PC-3 (cell line): ENCODE results near the gene EPHB2. TPM values are rescaled to one million over a fixed set of nuclear protein-coding genes. Genes with fewer than 3 reads are reported as not detected.

ENCODE experiments used
- ATAC-seq: fragments of 200-7000 bp; cut with Tn5 transposase; 2 replicates; pipeline ENCODE4 v1.9.1; 2020; ENCODE audit warnings: mild to moderate bottlenecking, moderate library complexity
- BruUV-seq: library from RNA; stranded (reverse); fragments of 400-500 nt; replicated peaks from 2 replicates; lab custom pipeline; 2021; lab: Mats Ljungman, UMichigan
- CTCF ChIA-PET: fragments of 300-600 bp; sonication (Branson Sonifier 250); formaldehyde crosslinking; loops from one replicate; lab custom pipeline; 2022; ENCODE audit warnings: antibody characterized with exemption; lab: Charles Lee
- POLR2A ChIA-PET: fragments of 300-600 bp; sonication (Branson Sonifier 250); formaldehyde crosslinking; loops from one replicate; lab custom pipeline; 2022; ENCODE audit warnings: antibody characterized with exemption; ENCODE audit not compliant: unreplicated experiment; lab: Charles Lee
- DNase-seq: peaks from one replicate; pipeline ENCODE4 v3.0.0-alpha.2; 2015
- H2AFZ ChIP-seq: fragments of 300-600 bp; sonication (generic); 2 replicates; pipeline ENCODE4 v1.6.0; 2016; ENCODE audit warnings: antibody characterized with exemption, low read length
- H3F3A ChIP-seq: fragments of 300-600 bp; sonication (generic); one replicate; pipeline ENCODE4 v1.6.0; 2017; ENCODE audit warnings: antibody characterized with exemption, low read length, control low read depth, mild to moderate bottlenecking; ENCODE audit not compliant: unreplicated experiment
- H3K27ac ChIP-seq: fragments of 300-600 bp; sonication (generic); 2 replicates; pipeline ENCODE4 v1.5.1; 2016; ENCODE audit warnings: mild to moderate bottlenecking, low read length
- H3K27me3 ChIP-seq: fragments of 300-600 bp; sonication (generic); 2 replicates; pipeline ENCODE4 v1.6.1; 2016; ENCODE audit warnings: low read length, mixed read lengths
- H3K36me3 ChIP-seq: fragments of 300-600 bp; sonication (generic); 2 replicates; pipeline ENCODE4 v1.6.1; 2016; ENCODE audit warnings: low read depth, mixed run types, low read length, mixed read lengths
- H3K4me1 ChIP-seq: fragments of 300-600 bp; sonication (generic); 2 replicates; pipeline ENCODE4 v1.5.1; 2016; ENCODE audit warnings: low read length; ENCODE audit not compliant: insufficient read depth
- H3K4me2 ChIP-seq: fragments of 300-600 bp; sonication (generic); 2 replicates; pipeline ENCODE4 v1.6.0; 2016; ENCODE audit warnings: low read length
- H3K4me3 ChIP-seq: fragments of 300-600 bp; sonication (generic); 2 replicates; pipeline ENCODE4 v1.5.1; 2016; ENCODE audit warnings: mild to moderate bottlenecking, low read length, mixed read lengths
- H3K79me2 ChIP-seq: fragments of 300-600 bp; sonication (generic); 2 replicates; pipeline ENCODE4 v1.6.1; 2017; ENCODE audit warnings: low read length, mixed read lengths
- H3K9ac ChIP-seq: fragments of 300-600 bp; sonication (generic); 2 replicates; pipeline ENCODE4 v1.6.0; 2016; ENCODE audit warnings: mild to moderate bottlenecking, low read length
- H3K9me2 ChIP-seq: fragments of 300-600 bp; sonication (generic); replicated peaks from 2 replicates; pipeline ENCODE4 v1.6.1; 2016; ENCODE audit warnings: mixed run types, low read length, mixed read lengths
- H3K9me3 ChIP-seq: fragments of 300-600 bp; sonication (generic); 2 replicates; pipeline ENCODE4 v1.6.1; 2016; ENCODE audit warnings: low read length, mixed read lengths
- H4K20me1 ChIP-seq: fragments of 300-600 bp; sonication (generic); 2 replicates; pipeline ENCODE4 v1.6.1; 2016; ENCODE audit warnings: low read length, mixed read lengths
- EZH2 ChIP-seq: fragments of 300-600 bp; sonication (generic); IDR thresholded peaks from one replicate; pipeline ENCODE4 v1.6.1; 2017; ENCODE audit warnings: antibody characterized with exemption, mild to moderate bottlenecking, low read length; ENCODE audit not compliant: unreplicated experiment
- EZH2phosphoT487 ChIP-seq: fragments of 300-600 bp; sonication (generic); IDR thresholded peaks from 2 replicates; pipeline ENCODE4 v1.6.1; 2018; ENCODE audit warnings: mild to moderate bottlenecking, antibody characterized with exemption, low read length, borderline replicate concordance
- intact Hi-C: fragments of 100-400 bp; cut with micrococcal nuclease; formaldehyde crosslinking; loops from 2 replicates; pipeline ENCODE4 v1.9.0; 2023
- total RNA-seq: library from RNA; depleted of rRNA; stranded (reverse); fragments of >200 nt; gene quantifications from 2 replicates; pipeline ENCODE4 v1.2.3, GENCODE V29; 2014
- TF ChIP-seq, protein P1 (sequence below): fragments of 300-600 bp; sonication (generic); conservative IDR thresholded peaks from 2 replicates; pipeline ENCODE4 v1.5.1; 2017; ENCODE audit warnings: antibody characterized with exemption, low read depth, mild to moderate bottlenecking, low read length

EPHB2 gene
- total RNA-seq, 1 experiment from 2014 or later: 23.2 TPM

DNA sequence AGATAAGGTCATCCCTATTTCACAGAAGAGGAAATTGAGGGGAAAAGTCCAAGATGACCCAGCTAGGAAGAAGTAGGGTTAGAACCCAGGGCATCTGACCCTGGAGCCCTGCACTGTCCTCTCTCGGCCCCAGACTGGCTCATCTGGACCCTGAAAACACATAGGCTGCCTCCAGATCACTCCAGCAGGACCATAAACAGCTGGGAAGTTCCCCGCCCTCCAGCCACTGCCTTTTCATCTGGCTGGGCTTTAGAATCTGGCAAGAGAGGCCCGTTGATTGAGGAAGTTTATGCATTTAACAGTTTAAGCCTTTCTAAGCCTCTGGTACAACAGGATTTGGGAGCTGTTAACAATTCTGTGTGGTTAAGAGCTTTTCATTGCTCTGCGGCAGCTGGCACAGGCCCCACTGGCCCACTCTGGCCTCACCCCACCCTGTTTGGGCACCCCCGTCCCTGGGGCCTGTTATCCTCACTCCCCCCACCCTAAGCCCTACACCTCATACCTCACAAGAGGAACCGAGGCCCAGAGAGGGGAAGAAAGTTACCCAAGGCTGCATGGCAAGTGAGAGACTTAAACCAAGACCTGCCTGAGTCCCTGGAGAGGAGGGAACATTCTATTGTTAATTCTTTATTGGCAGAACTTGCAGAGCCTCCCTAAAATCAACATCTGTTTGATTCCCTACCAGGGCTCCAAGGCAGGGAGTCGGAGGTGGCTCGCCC, 84.2 kb downstream of the EPHB2 start:
- no peak overlapping the region for H3K27ac ChIP-seq
- intact Hi-C loops: no loop called here
- BruUV-seq: no TSS peak

DNA sequence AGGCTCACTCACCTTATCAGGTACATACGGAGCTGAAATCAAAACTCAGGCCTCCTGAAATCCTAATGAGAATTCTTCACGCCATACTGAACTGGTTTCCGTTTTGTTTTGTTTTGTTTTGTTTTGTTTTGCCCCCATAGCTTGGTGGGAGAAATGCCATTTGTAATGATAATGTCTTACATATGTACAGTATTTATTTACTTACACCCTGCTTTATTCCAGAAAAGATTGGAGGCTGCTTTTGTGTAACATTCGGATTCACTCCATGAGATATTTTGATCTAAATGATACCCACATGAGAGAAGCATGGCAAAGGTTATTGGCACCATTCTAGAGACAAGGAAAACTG, 84.7 kb downstream of the EPHB2 start:
- TF ChIP-seq EZH2phosphoT487 (no peak), EZH2 (no peak)
- TF ChIP-seq, protein P1, sequence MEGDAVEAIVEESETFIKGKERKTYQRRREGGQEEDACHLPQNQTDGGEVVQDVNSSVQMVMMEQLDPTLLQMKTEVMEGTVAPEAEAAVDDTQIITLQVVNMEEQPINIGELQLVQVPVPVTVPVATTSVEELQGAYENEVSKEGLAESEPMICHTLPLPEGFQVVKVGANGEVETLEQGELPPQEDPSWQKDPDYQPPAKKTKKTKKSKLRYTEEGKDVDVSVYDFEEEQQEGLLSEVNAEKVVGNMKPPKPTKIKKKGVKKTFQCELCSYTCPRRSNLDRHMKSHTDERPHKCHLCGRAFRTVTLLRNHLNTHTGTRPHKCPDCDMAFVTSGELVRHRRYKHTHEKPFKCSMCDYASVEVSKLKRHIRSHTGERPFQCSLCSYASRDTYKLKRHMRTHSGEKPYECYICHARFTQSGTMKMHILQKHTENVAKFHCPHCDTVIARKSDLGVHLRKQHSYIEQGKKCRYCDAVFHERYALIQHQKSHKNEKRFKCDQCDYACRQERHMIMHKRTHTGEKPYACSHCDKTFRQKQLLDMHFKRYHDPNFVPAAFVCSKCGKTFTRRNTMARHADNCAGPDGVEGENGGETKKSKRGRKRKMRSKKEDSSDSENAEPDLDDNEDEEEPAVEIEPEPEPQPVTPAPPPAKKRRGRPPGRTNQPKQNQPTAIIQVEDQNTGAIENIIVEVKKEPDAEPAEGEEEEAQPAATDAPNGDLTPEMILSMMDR: no peak
- no peaks in the 10 kb centered on the region for H3K9me3 ChIP-seq
- H3K4me3 ChIP-seq: no peak overlapping the region
- no peaks in the 10 kb centered on the region for H3F3A ChIP-seq
- H3K9me2 ChIP-seq: no peaks in the 10 kb centered on the region
- no peaks in the 10 kb centered on the region for H3K27me3 ChIP-seq
- H3K36me3 ChIP-seq: no peaks in the 10 kb centered on the region
- H4K20me1 ChIP-seq: no peaks in the 10 kb centered on the region
- intact Hi-C loops: no loop called here
- H3K79me2 ChIP-seq: no peaks in the 10 kb centered on the region
- CTCF ChIA-PET: no interaction called here
- no peak overlapping the region for H2AFZ ChIP-seq
- H3K4me1 ChIP-seq: no peaks in the 10 kb centered on the region
- H3K27ac ChIP-seq: no peak overlapping the region
- H3K9ac ChIP-seq: no peak overlapping the region
- POLR2A ChIA-PET: no interaction called here
- no TSS peak for BruUV-seq
- DNase-seq (no peak), ATAC-seq (no peak)
- H3K4me2 ChIP-seq: no peak overlapping the region

More for the DNA sequence above, 84.2 kb downstream of the EPHB2 start:
- Histone ChIP-seq H3K79me2 (no peaks in the 10 kb centered on the region), H3K9me3 (no peaks in the 10 kb centered on the region), H3K4me3 (no peak overlapping the region), H3K27me3 (no peaks in the 10 kb centered on the region), H3K9me2 (no peaks in the 10 kb centered on the region), H3K9ac (no peak overlapping the region), H3K4me1 (no peaks in the 10 kb centered on the region), H3K36me3 (no peaks in the 10 kb centered on the region), H4K20me1 (no peaks in the 10 kb centered on the region), H3F3A (no peaks in the 10 kb centered on the region), H2AFZ (no peak overlapping the region), H3K4me2 (no peak overlapping the region)
- DNase-seq (no peak), ATAC-seq (no peak)
- no peak for TF ChIP-seq EZH2
- TF ChIP-seq EZH2phosphoT487: no peak
- TF ChIP-seq, protein P1: no peak
- ChIA-PET CTCF (no interaction called here), POLR2A (no interaction called here)

DNA sequence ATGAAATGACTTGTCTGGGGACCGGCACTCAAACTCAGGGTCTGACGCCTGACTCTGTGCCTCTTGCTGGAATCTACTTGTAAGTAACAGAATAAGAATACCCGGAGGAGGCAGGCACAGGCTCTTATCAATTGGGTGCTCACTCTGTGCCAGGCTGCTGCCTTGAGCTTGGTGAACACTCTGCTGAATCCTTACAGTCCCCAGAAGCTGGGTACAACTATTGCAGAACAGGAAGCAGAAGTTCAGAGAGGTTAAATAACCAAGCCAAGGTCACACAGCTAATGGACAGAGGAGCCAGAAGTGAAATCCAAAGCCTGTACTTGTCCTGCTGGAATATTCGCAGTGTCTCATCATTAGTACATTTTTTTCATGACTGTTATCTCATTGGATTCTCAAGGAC, 86.0 kb downstream of the EPHB2 start:
- no peaks in the 10 kb centered on the region for H3K4me1 ChIP-seq
- no peak overlapping the region for H3K27ac ChIP-seq
- no peak for ATAC-seq
- no peak overlapping the region for H3K4me2 ChIP-seq
- H3K27me3 ChIP-seq: no peaks in the 10 kb centered on the region
- no peaks in the 10 kb centered on the region for H3K79me2 ChIP-seq
- no peaks in the 10 kb centered on the region for H3K36me3 ChIP-seq
- TF ChIP-seq EZH2: no peak
- TF ChIP-seq, protein P1: no peak
- no peaks in the 10 kb centered on the region for H4K20me1 ChIP-seq
- DNase-seq: no peak
- ChIA-PET CTCF (no interaction called here), POLR2A (no interaction called here)
- no peaks in the 10 kb centered on the region for H3F3A ChIP-seq
- no peak overlapping the region for H3K4me3 ChIP-seq
- no peaks in the 10 kb centered on the region for H3K9me2 ChIP-seq
- no peak overlapping the region for H2AFZ ChIP-seq
- intact Hi-C loops: no loop called here
- no peak overlapping the region for H3K9ac ChIP-seq
- H3K9me3 ChIP-seq: no peaks in the 10 kb centered on the region
- BruUV-seq: no TSS peak
